SIG-M5 treated with dmso at 0.1 percent for 504 hours (cell line): ENCODE measurements around the gene FAM83G.

ENCODE experiments used
- DNase-seq: peaks from one replicate; lab custom pipeline; 2025; ENCODE audit not compliant: unreplicated experiment; lab: John Stamatoyannopoulos, UW

Gene FAM83G

GRCh38 chr17:18993905-18994526 is 10.5 kb downstream of the FAM83G start:
- DNase-seq = no peak

- no peak for DNase-seq
Observed at GRCh38 chr17:18992454-18993130, 12.0 kb downstream of the FAM83G start.

- no peak for DNase-seq
Observed at GRCh38 chr17:18991531-18992315, 12.8 kb downstream of the FAM83G start.

GRCh38 chr17:18990331-18990730 is 14.2 kb downstream of the FAM83G start:
- no peak for DNase-seq

GRCh38 chr17:18988546-18989173 is 15.9 kb downstream of the FAM83G start:
- DNase-seq = no peak

- DNase-seq = no peak
Observed at GRCh38 chr17:18987862-18988545, 16.6 kb downstream of the FAM83G start.

GRCh38 chr17:18987230-18987610 is 17.3 kb downstream of the FAM83G start:
- DNase-seq = no peak

- DNase-seq = no peak
Observed at GRCh38 chr17:18986541-18987229, 17.9 kb downstream of the FAM83G start.

- DNase-seq = no peak
Observed at GRCh38 chr17:18985475-18985874, 19.1 kb downstream of the FAM83G start.

- DNase-seq = no peak
Observed at GRCh38 chr17:18984273-18985114, 20.1 kb downstream of the FAM83G start.

- DNase-seq = no peak
Observed at GRCh38 chr17:18981642-18982424, 22.7 kb downstream of the FAM83G start.

- no peak for DNase-seq
Observed at GRCh38 chr17:18981335-18981641, 23.3 kb downstream of the FAM83G start.

- no peak for DNase-seq
Observed at GRCh38 chr17:18980682-18981334, 23.8 kb downstream of the FAM83G start.

GRCh38 chr17:18978655-18979054 is 25.9 kb downstream of the FAM83G start:
- DNase-seq = no peak

- DNase-seq = no peak
Observed at GRCh38 chr17:18978050-18978449, 26.5 kb downstream of the FAM83G start.

GRCh38 chr17:18977646-18978045 is 26.9 kb downstream of the FAM83G start:
- no peak for DNase-seq

- no peak for DNase-seq
Observed at GRCh38 chr17:18977021-18977420, 27.5 kb downstream of the FAM83G start.

GRCh38 chr17:18976201-18976600 is 28.4 kb downstream of the FAM83G start:
- DNase-seq = no peak

- no peak for DNase-seq
Observed at GRCh38 chr17:18975597-18975996, 29.0 kb downstream of the FAM83G start.
